Measurements from ENCODE around the gene PLIN1.

DNA sequence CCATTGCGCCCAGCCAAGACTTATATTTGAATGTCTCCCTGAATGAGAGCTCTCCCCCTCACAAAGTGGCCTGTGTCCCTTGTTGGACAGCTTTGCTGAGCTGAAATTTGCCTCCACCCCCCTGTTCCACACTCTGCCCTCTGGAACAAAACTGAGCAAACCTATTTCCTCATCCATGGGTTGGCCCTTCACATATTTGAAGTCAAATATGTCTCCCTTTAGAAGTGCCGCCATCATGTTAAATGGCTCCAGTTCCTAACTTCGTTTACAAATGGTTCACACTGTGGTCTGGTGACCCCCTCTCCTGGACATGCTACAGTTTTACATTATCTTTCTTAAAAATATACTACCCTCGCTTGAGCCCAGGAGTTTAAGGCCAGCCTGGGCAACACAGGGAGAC is 4.6 kb downstream of the PLIN1 start:
- TF ChIP-seq EZH2phosphoT487 (IDR thresholded peaks at IDR 0.05; ENCODE audit: low read depth, severe bottlenecking, unreplicated experiment): no peak
- TF ChIP-seq, protein P1, sequence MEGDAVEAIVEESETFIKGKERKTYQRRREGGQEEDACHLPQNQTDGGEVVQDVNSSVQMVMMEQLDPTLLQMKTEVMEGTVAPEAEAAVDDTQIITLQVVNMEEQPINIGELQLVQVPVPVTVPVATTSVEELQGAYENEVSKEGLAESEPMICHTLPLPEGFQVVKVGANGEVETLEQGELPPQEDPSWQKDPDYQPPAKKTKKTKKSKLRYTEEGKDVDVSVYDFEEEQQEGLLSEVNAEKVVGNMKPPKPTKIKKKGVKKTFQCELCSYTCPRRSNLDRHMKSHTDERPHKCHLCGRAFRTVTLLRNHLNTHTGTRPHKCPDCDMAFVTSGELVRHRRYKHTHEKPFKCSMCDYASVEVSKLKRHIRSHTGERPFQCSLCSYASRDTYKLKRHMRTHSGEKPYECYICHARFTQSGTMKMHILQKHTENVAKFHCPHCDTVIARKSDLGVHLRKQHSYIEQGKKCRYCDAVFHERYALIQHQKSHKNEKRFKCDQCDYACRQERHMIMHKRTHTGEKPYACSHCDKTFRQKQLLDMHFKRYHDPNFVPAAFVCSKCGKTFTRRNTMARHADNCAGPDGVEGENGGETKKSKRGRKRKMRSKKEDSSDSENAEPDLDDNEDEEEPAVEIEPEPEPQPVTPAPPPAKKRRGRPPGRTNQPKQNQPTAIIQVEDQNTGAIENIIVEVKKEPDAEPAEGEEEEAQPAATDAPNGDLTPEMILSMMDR (IDR thresholded peaks at IDR 0.05; ENCODE audit: poor library complexity): no peak
